Cardiac muscle cell (in vitro differentiated cells and primary cell): Measurements from ENCODE around the gene TBX6. TPM values are rescaled to one million over a fixed set of nuclear protein-coding genes. Genes with fewer than 3 reads are reported as not detected.

Experiments
- DNase-seq, 2 donors: peaks; one replicate each; pipeline versions ENCODE4 v3.0.0 to v3.0.0-alpha.2; 2010 to 2017; ENCODE audit warnings: low read depth in 1 of 2, low spot score in 1 of 2
- H3K27ac ChIP-seq: fragments of 200-600 bp; sonication (generic); 2 replicates; pipeline ENCODE4 v1.5.1; 2016
- H3K27me3 ChIP-seq: fragments of 200-600 bp; sonication (generic); 2 replicates; pipeline ENCODE4 v1.6.0; 2016; ENCODE audit warnings: control low read depth
- H3K36me3 ChIP-seq: fragments of 200-600 bp; sonication (generic); 2 replicates; pipeline ENCODE4 v1.5.1; 2016; ENCODE audit warnings: control low read depth
- H3K4me1 ChIP-seq: fragments of 200-600 bp; sonication (generic); 2 replicates; pipeline ENCODE4 v1.8.1; 2017; ENCODE audit warnings: low read depth, mild to moderate bottlenecking, mixed run types
- H3K4me3 ChIP-seq: fragments of 200-600 bp; sonication (generic); 2 replicates; pipeline ENCODE4 v1.5.1; 2016; ENCODE audit warnings: mild to moderate bottlenecking
- H3K9me3 ChIP-seq: fragments of 200-600 bp; sonication (generic); 2 replicates; pipeline ENCODE4 v1.5.1; 2017; ENCODE audit warnings: low read depth, mild to moderate bottlenecking, control low read depth
- polyA plus RNA-seq: library from polyadenylated mRNA; unstranded; fragments of >200 nt; fragmentation: Nextera tagmentation; extraction: Ambion mirVana; gene quantifications from 2 replicates; pipeline ENCODE4 v1.2.1, GENCODE V29; 2016
- total RNA-seq: library from RNA; depleted of rRNA; stranded (reverse); fragments of >200 nt; gene quantifications from 2 replicates; pipeline ENCODE4 v1.2.3, GENCODE V29; 2016
- TF ChIP-seq, protein P1 (sequence below): IDR thresholded peaks from 2 replicates; pipeline ENCODE4 v1.5.1; 2012; ENCODE audit warnings: low read depth, mild to moderate bottlenecking, low read length

TBX6 gene
- total and polyA plus RNA-seq, 2 experiments from 2014 or later: 2.2 to 5.0 TPM

DNA sequence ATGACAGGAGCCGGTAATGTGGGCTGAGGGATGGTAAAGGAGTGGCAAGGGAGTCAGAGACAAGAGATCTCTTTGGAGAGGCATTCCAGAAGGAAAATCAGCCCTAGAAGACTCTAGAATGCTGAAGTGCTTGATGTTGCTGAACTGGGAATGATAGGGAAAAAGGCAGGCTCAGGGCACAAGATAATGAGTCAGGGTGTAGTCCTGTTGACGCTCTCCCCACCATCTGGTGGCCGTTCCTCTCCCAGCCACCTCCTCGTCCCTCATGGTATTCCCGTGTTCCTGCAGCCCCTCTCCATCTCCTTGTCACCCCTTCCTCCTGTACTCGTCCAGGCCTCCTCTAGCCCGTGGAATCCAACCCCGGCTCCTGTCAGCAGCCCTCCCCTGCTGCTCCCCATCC is 37.3 kb downstream of the TBX6 start:
- Histone ChIP-seq H3K9me3 (no peaks in the 10 kb centered on the region), H3K4me3 (no peak overlapping the region), H3K36me3 (no peaks in the 10 kb centered on the region), H3K27me3 (no peaks in the 10 kb centered on the region), H3K4me1 (peaks cover 4% of the 10 kb centered on the region), H3K27ac (no peak overlapping the region)
- DNase-seq: no peak
- TF ChIP-seq, protein P1, sequence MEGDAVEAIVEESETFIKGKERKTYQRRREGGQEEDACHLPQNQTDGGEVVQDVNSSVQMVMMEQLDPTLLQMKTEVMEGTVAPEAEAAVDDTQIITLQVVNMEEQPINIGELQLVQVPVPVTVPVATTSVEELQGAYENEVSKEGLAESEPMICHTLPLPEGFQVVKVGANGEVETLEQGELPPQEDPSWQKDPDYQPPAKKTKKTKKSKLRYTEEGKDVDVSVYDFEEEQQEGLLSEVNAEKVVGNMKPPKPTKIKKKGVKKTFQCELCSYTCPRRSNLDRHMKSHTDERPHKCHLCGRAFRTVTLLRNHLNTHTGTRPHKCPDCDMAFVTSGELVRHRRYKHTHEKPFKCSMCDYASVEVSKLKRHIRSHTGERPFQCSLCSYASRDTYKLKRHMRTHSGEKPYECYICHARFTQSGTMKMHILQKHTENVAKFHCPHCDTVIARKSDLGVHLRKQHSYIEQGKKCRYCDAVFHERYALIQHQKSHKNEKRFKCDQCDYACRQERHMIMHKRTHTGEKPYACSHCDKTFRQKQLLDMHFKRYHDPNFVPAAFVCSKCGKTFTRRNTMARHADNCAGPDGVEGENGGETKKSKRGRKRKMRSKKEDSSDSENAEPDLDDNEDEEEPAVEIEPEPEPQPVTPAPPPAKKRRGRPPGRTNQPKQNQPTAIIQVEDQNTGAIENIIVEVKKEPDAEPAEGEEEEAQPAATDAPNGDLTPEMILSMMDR: no peak

- no peaks in the 10 kb centered on the region for H3K9me3 ChIP-seq
- H3K27me3 ChIP-seq: no peaks in the 10 kb centered on the region
- peaks cover 4% of the 10 kb centered on the region for H3K4me1 ChIP-seq
- no peaks in the 10 kb centered on the region for H3K36me3 ChIP-seq
- peak overlapping the region; percentile 65 for H3K4me3 ChIP-seq
- DNase-seq: peak in 1 of 2 donors; percentile 77
- TF ChIP-seq, protein P1: no peak
- no peak overlapping the region for H3K27ac ChIP-seq
Observed at GRCh38 chr16:30053376-30054015, 38.2 kb downstream of the TBX6 start.

GRCh38 chr16:30052671-30053372 is 38.9 kb downstream of the TBX6 start:
- Histone ChIP-seq H3K36me3 (no peaks in the 10 kb centered on the region), H3K27ac (no peak overlapping the region), H3K4me1 (peaks cover 4% of the 10 kb centered on the region), H3K27me3 (no peaks in the 10 kb centered on the region), H3K4me3 (peak overlapping the region; percentile 65), H3K9me3 (no peaks in the 10 kb centered on the region)
- TF ChIP-seq, protein P1: no peak
- DNase-seq: peak; percentile 92 to 95

DNA sequence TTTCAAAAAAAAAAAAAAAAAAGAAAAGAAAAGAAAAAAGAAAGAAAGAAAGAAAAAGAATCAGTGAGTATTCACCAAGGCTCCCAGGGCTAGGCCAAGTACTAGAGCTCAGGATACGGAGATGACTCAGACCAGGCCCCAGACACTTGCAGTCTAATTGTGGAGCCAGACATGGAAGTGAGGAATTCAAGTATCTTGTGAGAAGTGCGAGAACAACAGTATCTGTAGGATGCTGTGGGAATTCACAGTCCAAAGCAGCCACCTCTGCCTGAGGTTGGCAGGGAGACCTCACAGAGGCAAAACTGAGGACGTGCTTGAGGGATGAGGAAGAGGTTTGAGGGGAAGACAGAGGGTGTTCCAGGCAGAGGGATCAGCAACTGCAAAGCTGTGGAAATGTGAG is 40.2 kb downstream of the TBX6 start:
- TF ChIP-seq, protein P1: no peak
- Histone ChIP-seq H3K27me3 (no peaks in the 10 kb centered on the region), H3K27ac (no peak overlapping the region), H3K9me3 (no peaks in the 10 kb centered on the region), H3K4me3 (no peak overlapping the region), H3K4me1 (peaks cover 4% of the 10 kb centered on the region), H3K36me3 (no peaks in the 10 kb centered on the region)
- DNase-seq: peak in 1 of 2 donors; percentile 60

DNA sequence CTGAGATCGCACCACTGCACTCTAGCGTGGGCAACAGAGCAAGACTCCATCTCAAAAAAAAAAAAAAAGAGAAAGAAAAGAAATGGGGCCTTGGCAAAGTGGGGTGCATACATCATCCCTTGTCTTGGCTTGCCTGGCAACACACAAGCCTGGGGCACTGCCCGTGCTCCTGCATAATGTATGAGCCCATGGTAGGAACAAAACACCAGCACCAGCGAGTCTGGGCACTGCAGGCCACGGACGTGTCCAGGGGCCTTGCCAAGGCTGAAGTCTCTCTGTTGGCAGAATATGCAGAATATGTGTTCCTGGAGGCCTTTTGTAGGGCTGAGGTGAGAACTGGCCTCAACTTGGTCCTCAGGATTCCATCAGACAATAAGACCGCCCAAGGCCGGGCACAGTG is 41.9 kb downstream of the TBX6 start:
- TF ChIP-seq, protein P1: no peak
- no peak overlapping the region for H3K27ac ChIP-seq
- H3K27me3 ChIP-seq: no peaks in the 10 kb centered on the region
- no peaks in the 10 kb centered on the region for H3K36me3 ChIP-seq
- no peak overlapping the region for H3K4me3 ChIP-seq
- no peaks in the 10 kb centered on the region for H3K9me3 ChIP-seq
- DNase-seq: no peak
- H3K4me1 ChIP-seq: peaks cover 4% of the 10 kb centered on the region
